BLaER1 treated with 17β-estradiol and CSF1 and Interleukin-3, amounts not matched to agents 10 nM and 100 nM (cell line): Measurements from ENCODE around the gene MANBA.

ENCODE experiments used
- H3K27ac ChIP-seq, 11 experiments: shearing (Covaris generic); formaldehyde crosslinking; 2 replicates each; pipeline ENCODE4 v1.8.1; 2022
- H3K27me3 ChIP-seq, 11 experiments: shearing (Covaris generic); formaldehyde crosslinking; 2 replicates each; pipeline ENCODE4 v1.8.1; 2022
- H3K36me3 ChIP-seq, 11 experiments: shearing (Covaris generic); formaldehyde crosslinking; 2 replicates each; pipeline ENCODE4 v1.8.1; 2022
- H3K4me1 ChIP-seq, 10 experiments: shearing (Covaris generic); formaldehyde crosslinking; 2 replicates each; pipeline ENCODE4 v1.8.1; 2022
- H3K4me2 ChIP-seq, 11 experiments: shearing (Covaris generic); formaldehyde crosslinking; 2 replicates each; pipeline ENCODE4 v1.8.1; 2022
- H3K4me3 ChIP-seq, 10 experiments: shearing (Covaris generic); formaldehyde crosslinking; 2 replicates each; pipeline ENCODE4 v1.8.1; 2022
- H3K9ac ChIP-seq, 11 experiments: shearing (Covaris generic); formaldehyde crosslinking; 2 replicates each; pipeline ENCODE4 v1.8.1; 2022
- H3K9me3 ChIP-seq, 11 experiments: shearing (Covaris generic); formaldehyde crosslinking; replicated peaks in 1 of 11; 2 replicates each; pipeline ENCODE4 v1.8.1; 2022
- H4K20me1 ChIP-seq, 11 experiments: shearing (Covaris generic); formaldehyde crosslinking; 2 replicates each; pipeline ENCODE4 v1.8.1; 2022
- Cebpa-rat ChIP-seq, 11 experiments: shearing (Covaris generic); IDR thresholded peaks; 2 replicates each; pipeline ENCODE4 v1.8.1; 2022

MANBA gene

DNA sequence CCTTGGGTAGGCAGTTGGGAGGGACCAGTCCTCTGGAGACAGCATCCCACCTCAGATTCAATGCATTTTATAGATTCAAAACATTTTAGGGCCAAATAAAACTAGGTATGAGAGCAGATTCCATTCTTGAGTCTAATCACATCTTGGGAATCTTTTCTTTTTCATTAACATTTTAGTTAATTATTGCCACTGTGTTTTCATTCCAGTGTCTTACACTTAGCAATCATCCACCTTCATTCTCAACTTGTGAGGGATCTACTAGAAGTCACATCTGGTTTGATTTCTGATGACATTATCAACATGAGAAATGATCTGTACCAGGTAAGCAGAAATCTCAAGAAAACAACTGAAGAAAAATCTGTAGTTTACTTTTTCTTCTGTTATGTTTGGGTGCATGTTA lies 160.1 kb downstream of the MANBA start:
- Histone ChIP-seq H3K4me3 (no peak overlapping the region), H3K4me1 (peaks cover 0 to 23% (median 0%) of the 10 kb centered on the region in 10 experiments; a peak in 6 of 20 replicates), H3K4me2 (no peak overlapping the region), H3K9ac (no peak overlapping the region), H3K9me3 (no peaks in the 10 kb centered on the region), H3K36me3 (peaks cover 98 to 100% (median 100%) of the 10 kb centered on the region in 11 experiments), H3K27ac (no peak overlapping the region), H4K20me1 (peaks cover 0 to 9% (median 0%) of the 10 kb centered on the region in 11 experiments; a peak in 2 of 22 replicates), H3K27me3 (no peaks in the 10 kb centered on the region)
- no peak for TF ChIP-seq Cebpa-rat (IDR thresholded peaks at IDR 0.05)

DNA sequence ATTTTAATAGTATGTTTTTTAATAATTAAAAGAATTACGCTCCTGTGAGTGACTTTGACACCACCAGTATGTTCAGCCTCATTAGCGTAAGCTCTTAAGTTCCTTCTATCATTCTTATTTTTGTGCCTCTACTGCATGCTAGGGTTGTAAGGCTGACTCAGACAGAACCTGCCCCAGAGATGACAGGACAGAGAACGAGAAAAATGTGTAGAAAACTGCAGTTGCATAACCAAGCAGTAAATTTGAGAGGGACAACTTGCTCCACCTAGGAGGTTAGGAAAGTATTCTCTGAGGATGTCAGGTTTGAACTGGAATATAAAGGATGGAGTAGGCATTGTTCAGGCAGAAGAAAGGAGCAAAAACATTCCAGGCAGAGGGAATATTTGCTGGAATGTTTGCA lies 160.9 kb downstream of the MANBA start:
- Histone ChIP-seq H3K27me3 (no peaks in the 10 kb centered on the region), H3K27ac (no peak overlapping the region), H3K4me3 (no peak overlapping the region), H3K9me3 (no peaks in the 10 kb centered on the region), H4K20me1 (peaks cover 0 to 9% (median 0%) of the 10 kb centered on the region in 11 experiments; a peak in 2 of 22 replicates), H3K9ac (no peak overlapping the region), H3K36me3 (peaks cover 97 to 100% (median 99%) of the 10 kb centered on the region in 11 experiments), H3K4me1 (peaks cover 0 to 23% (median 0%) of the 10 kb centered on the region in 10 experiments; a peak in 6 of 20 replicates), H3K4me2 (no peak overlapping the region)
- no peak for TF ChIP-seq Cebpa-rat (IDR thresholded peaks at IDR 0.05)

DNA sequence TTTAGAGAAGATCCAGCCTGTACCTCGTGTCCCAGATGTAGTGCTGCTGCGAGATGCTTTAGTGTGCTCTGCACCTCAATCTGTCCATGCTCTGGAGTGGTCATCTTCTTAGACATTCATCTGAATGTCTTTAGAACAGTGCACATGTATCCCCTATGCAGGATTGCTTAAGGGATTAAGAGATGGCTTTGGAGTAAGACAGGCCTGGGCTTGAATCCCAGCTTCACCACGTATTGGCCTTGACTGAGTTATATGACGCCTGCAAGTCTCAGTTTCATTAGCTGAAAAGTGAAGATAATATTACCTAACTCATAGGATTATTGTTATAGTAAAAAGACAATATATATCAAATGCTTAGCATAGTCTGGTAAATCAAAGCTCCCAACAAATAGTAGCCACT lies 161.3 kb downstream of the MANBA start:
- no peak overlapping the region for H3K27ac ChIP-seq
- H3K36me3 ChIP-seq = peaks cover 97 to 100% (median 99%) of the 10 kb centered on the region in 11 experiments

DNA sequence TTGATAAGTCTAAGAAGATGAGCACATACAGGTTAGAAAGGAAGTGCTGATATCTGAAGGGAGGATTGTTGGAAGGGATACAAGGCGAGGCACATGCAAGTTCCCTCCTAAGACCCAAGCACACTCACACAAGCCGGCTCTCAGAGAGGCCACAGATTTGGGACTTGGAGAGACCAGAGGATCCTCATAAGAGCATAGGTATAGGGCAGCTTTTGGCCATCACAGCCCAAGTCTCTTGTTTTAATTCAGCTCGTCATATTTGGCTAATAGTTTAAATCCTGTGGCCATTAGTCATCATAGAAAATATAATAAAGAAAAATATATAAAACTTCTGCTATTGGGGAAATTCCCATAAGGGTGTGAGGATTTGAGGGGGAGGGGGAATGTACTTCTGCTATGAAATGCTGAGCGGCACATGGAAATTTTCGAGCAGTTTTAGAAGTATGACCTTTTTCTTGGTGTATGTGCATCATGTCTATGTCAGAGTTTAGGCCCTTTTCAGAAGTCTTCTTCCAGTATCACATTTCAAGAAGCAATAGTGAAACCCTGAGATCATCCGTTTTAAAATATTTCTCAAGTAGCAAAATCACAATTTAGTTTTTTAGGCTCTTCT lies 161.9 kb downstream of the MANBA start:
- TF ChIP-seq Cebpa-rat (IDR thresholded peaks at IDR 0.05) = no peak
- H3K9ac ChIP-seq = no peak overlapping the region
- H3K4me2 ChIP-seq = peak overlapping the region in 3 of 11 experiments; percentile 25 to 46 (median 30); a peak in 5 of 22 replicates
- H4K20me1 ChIP-seq = peaks cover 0 to 15% (median 0%) of the 10 kb centered on the region in 11 experiments; a peak in 3 of 22 replicates
- peaks cover 0 to 27% (median 0%) of the 10 kb centered on the region in 10 experiments; a peak in 7 of 20 replicates for H3K4me1 ChIP-seq
- peaks cover 95 to 100% (median 99%) of the 10 kb centered on the region in 11 experiments for H3K36me3 ChIP-seq
- peak overlapping the region in 2 of 11 experiments; percentile 14 to 34; a peak in 1 of 22 replicates for H3K27ac ChIP-seq
- H3K9me3 ChIP-seq = no peaks in the 10 kb centered on the region
- H3K27me3 ChIP-seq = no peaks in the 10 kb centered on the region
- no peak overlapping the region for H3K4me3 ChIP-seq

More for the DNA sequence above, 161.3 kb downstream of the MANBA start:
- Histone ChIP-seq H3K9ac (no peak overlapping the region), H3K27me3 (no peaks in the 10 kb centered on the region), H3K4me2 (no peak overlapping the region), H4K20me1 (peaks cover 0 to 12% (median 0%) of the 10 kb centered on the region in 11 experiments; a peak in 3 of 22 replicates), H3K9me3 (no peaks in the 10 kb centered on the region), H3K4me1 (peaks cover 0 to 23% (median 0%) of the 10 kb centered on the region in 10 experiments; a peak in 7 of 20 replicates), H3K4me3 (no peak overlapping the region)
- TF ChIP-seq Cebpa-rat (IDR thresholded peaks at IDR 0.05) = no peak

DNA sequence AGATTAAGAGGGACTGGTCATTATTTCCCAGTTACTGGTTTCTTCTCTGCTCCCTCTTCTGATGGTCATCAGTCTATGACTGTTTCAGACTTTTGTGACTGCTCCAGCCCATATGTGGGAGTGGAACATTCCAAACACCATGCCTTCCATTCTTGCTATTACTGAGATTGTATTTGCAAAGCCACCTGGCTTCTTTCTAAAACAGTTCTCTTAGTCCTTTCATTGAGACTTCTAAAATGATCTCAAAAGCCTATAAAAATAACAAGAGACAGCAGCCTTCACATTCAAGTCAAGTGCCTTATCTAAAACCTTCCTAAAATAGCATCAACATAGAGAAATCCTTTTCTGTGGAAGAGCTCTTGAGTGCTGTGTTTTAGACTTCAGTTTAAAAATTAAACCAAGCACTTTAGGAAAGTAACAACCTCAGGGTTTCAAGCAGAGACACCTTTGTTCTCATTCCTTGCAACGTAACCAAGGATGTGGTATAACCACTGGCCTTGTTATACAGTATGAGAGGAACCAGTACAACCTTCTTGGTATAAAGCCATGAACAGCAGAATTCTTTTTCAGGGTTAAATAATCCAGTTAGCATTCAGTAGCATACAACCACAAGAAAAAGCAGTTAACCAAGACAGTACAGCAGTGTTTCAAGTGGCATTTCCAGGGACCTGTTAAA lies 162.5 kb downstream of the MANBA start:
- H3K36me3 ChIP-seq = peaks cover 89 to 96% (median 95%) of the 10 kb centered on the region in 11 experiments
- H3K27me3 ChIP-seq = no peaks in the 10 kb centered on the region
- TF ChIP-seq Cebpa-rat (IDR thresholded peaks at IDR 0.05) = no peak
- H4K20me1 ChIP-seq = peaks cover 0 to 15% (median 0%) of the 10 kb centered on the region in 11 experiments; a peak in 4 of 22 replicates
- H3K9me3 ChIP-seq = no peaks in the 10 kb centered on the region
- H3K27ac ChIP-seq = peak overlapping the region in 2 of 11 experiments; percentile 14 to 34; a peak in 1 of 22 replicates
- H3K4me2 ChIP-seq = peak overlapping the region in 3 of 11 experiments; percentile 25 to 46 (median 30); a peak in 5 of 22 replicates
- H3K4me3 ChIP-seq = no peak overlapping the region
- H3K4me1 ChIP-seq = peaks cover 0 to 31% (median 1%) of the 10 kb centered on the region in 10 experiments; a peak in 8 of 20 replicates
- H3K9ac ChIP-seq = no peak overlapping the region

DNA sequence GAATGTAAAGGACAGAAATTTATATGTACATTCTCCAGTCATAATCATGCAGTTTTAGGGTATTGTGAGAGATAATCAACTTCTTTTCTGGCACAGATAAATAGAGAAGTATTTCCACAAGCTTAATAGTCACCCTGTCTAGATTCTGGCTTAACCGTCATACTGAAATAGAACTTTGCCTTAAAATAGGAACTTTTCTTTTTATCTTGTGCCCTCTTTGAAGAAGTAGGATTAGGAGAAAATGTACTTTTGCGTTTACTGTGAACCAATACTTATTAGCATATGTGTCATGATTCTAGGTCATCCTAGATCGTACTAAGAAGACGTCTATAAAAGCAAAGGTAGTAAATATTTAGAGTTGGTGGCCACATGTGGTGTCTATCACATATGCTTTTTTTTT lies 164.2 kb downstream of the MANBA start:
- Histone ChIP-seq H3K4me3 (no peak overlapping the region), H3K27ac (no peak overlapping the region), H3K27me3 (no peaks in the 10 kb centered on the region), H3K4me2 (no peak overlapping the region), H4K20me1 (peaks cover 0 to 22% (median 0%) of the 10 kb centered on the region in 11 experiments; a peak in 4 of 22 replicates), H3K36me3 (peaks cover 78 to 96% (median 89%) of the 10 kb centered on the region in 11 experiments), H3K9me3 (peaks cover 0 to 7% (median 3%) of the 10 kb centered on the region in 11 experiments; a peak in 19 of 22 replicates), H3K4me1 (peaks cover 0 to 48% (median 13%) of the 10 kb centered on the region in 10 experiments; a peak in 13 of 20 replicates), H3K9ac (no peak overlapping the region)
- no peak for TF ChIP-seq Cebpa-rat (IDR thresholded peaks at IDR 0.05)

DNA sequence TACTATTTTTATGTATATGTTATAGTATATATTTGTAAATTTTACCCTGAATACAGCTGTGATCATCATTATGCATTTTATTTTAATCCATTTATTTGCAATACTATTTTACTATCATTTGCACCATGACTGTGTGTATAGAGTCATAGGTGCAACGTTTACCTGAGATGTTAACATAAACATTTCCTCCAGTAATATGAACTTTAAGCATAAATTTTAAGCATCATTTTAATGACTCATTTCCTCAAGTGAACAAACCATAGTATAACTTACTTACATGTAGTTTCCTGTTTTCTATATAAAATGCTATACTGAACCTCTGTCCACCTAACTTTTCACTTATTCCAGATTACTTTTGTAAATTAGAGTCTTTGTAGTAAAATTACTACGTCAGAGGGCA lies 166.8 kb downstream of the MANBA start:
- TF ChIP-seq Cebpa-rat (IDR thresholded peaks at IDR 0.05) = no peak
- H4K20me1 ChIP-seq = peaks cover 0 to 22% (median 0%) of the 10 kb centered on the region in 11 experiments; a peak in 4 of 22 replicates
- H3K27ac ChIP-seq = no peak overlapping the region
- no peak overlapping the region for H3K4me3 ChIP-seq
- H3K27me3 ChIP-seq = no peaks in the 10 kb centered on the region
- peaks cover 0 to 48% (median 13%) of the 10 kb centered on the region in 10 experiments; a peak in 13 of 20 replicates for H3K4me1 ChIP-seq
- no peak overlapping the region for H3K9ac ChIP-seq
- peak overlapping the region in 2 of 11 experiments; percentile 11 to 30; a peak in 2 of 22 replicates for H3K4me2 ChIP-seq
- H3K36me3 ChIP-seq = peaks cover 78 to 96% (median 89%) of the 10 kb centered on the region in 11 experiments
- H3K9me3 ChIP-seq = peaks cover 20 to 31% (median 28%) of the 10 kb centered on the region in 11 experiments; a peak in 21 of 22 replicates

DNA sequence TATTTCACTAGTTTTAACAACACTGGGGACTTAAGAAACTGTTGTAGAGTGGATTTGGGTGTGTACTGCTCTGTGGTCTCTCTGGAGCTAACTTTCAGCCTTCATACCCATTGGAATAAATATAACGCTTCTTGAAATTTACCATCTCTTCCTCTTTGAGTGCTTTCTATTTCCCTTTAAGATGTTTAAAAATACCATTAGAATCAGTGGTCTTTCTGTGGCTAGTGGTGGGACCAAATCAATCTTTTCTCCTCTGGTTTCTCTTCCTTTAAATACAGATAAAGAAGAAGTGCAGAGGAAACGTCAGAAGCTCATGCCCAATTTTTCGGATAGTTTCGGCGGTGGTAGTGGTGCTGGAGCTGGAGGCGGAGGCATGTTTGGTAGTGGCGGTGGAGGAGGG lies 167.6 kb downstream of the MANBA start:
- Histone ChIP-seq H3K9ac (no peak overlapping the region), H4K20me1 (peaks cover 0 to 16% (median 0%) of the 10 kb centered on the region in 11 experiments; a peak in 3 of 22 replicates), H3K36me3 (peaks cover 78 to 96% (median 89%) of the 10 kb centered on the region in 11 experiments), H3K9me3 (peaks cover 20 to 39% (median 32%) of the 10 kb centered on the region in 11 experiments; a peak in 21 of 22 replicates), H3K4me2 (peak overlapping the region in 6 of 11 experiments; percentile 7 to 76 (median 64); a peak in 10 of 22 replicates), H3K27ac (peak overlapping the region in 4 of 11 experiments; percentile 21 to 40 (median 31); a peak in 6 of 22 replicates), H3K4me3 (no peak overlapping the region), H3K27me3 (no peaks in the 10 kb centered on the region), H3K4me1 (peaks cover 0 to 39% (median 13%) of the 10 kb centered on the region in 10 experiments; a peak in 13 of 20 replicates)
- TF ChIP-seq Cebpa-rat (IDR thresholded peaks at IDR 0.05) = no peak
